ENCODE results near the gene ST8SIA4. TPM values are rescaled to one million over a fixed set of nuclear protein-coding genes. Genes with fewer than 3 reads are reported as not detected.

ST8SIA4 gene
- total and polyA plus RNA-seq, 4 donors = 0.10 to 19.7 (median 9.4) TPM

DNA sequence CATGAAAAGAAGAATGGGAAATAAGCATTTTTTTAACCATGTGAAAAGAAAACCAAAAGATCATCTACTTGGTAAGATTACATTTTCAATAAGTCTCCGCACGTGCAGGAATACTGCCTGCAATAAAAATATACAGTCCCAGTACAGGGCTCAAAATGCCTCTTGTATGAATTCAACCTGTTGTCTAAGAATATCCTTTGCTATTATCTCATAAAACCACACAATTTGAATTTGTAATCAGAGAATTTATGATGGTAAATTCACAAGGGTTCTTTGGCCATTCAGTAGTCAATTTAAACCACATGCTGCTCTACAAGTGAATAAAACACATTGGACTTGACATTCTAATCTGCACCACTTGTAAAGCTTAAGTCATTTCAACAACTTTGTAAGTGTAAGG lies 46.6 kb downstream of the ST8SIA4 start:
- H3K9me3 ChIP-seq (ENCODE audit: control insufficient read depth, low read length) = no peaks in the 10 kb centered on the region
- intact Hi-C loops (cut with DNase I) = no loop called here
- ATAC-seq (ENCODE audit: low FRiP score) (no peak), DNase-seq (no peak)
- WGBS, 2 donors = 85 to 86% methylated on average over 2 of the region's 2 CpGs
- H3K36me3 ChIP-seq (ENCODE audit: control insufficient read depth in 1 of 2, insufficient read depth in 2 of 2, low read length in 1 of 2) = peaks cover 0 to 1% of the 10 kb centered on the region in 2 donors
- no peaks in the 10 kb centered on the region for H3K4me1 ChIP-seq (ENCODE audit: control insufficient read depth in 1 of 2, insufficient read depth in 2 of 2, low read length in 2 of 2)
- no peaks in the 10 kb centered on the region for H3K27me3 ChIP-seq (ENCODE audit: control insufficient read depth in 1 of 2, insufficient read depth in 2 of 2, low read length in 1 of 2)
- H3K27ac ChIP-seq (ENCODE audit: low read depth in 1 of 2, low read length in 2 of 2) = no peak overlapping the region
- no peak overlapping the region for H3K4me3 ChIP-seq (ENCODE audit: low read length in 2 of 2)

DNA sequence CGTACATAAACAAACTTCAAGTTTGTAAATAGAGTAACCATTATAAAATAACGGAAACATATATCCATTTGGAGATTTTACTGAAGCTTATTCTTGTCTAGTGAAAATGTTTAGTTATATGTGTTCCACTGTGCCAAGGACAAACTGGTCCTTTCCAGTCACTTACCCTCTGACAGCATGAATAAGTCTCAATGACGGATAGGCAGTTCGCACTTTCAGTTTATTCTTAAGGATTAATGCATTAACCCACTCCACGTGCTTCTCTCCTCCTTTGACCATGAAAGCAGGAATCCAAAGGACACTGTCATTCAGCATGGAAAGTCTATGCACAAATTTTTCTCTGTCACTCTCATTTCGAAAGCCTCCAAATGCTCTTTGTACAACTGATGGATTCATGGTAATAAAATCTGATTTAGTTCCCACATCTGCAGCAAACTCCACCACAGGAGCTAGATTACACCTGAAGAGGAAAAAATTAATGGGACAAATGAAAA lies 47.1 kb downstream of the ST8SIA4 start:
- Histone ChIP-seq H3K36me3 (ENCODE audit: control insufficient read depth in 1 of 2, insufficient read depth in 2 of 2, low read length in 1 of 2) (peaks cover 0 to 1% of the 10 kb centered on the region in 2 donors), H3K4me1 (ENCODE audit: control insufficient read depth in 1 of 2, insufficient read depth in 2 of 2, low read length in 2 of 2) (no peaks in the 10 kb centered on the region), H3K4me3 (ENCODE audit: low read length in 2 of 2) (no peak overlapping the region), H3K27me3 (ENCODE audit: control insufficient read depth in 1 of 2, insufficient read depth in 2 of 2, low read length in 1 of 2) (no peaks in the 10 kb centered on the region), H3K27ac (ENCODE audit: low read depth in 1 of 2, low read length in 2 of 2) (no peak overlapping the region), H3K9me3 (ENCODE audit: control insufficient read depth, low read length) (no peaks in the 10 kb centered on the region)
- no peak for ATAC-seq (ENCODE audit: low FRiP score)
- intact Hi-C loops (cut with DNase I) = no loop called here
- WGBS, 2 donors = 81 to 84% methylated on average over 6 of the region's 6 CpGs
- DNase-seq = no peak

DNA sequence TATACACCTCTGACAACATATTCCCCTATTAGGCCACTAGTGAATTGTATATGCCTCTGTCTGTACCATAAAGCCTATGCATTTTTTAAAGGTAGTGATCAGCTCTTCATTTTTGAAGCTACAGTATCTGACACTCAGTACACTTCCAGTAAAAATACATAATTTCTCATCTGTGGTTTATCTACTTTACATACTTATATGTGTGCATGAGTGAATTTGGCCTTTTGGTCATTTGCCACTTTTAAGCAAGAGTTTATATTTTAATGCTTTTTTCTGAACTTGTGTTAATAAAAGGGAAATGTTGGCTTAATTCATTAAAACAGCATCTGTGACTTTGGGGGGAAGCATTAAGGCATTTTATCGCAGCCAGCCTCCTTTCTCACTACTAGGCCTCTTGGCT lies 47.8 kb downstream of the ST8SIA4 start:
- H3K4me3 ChIP-seq (ENCODE audit: low read length in 2 of 2) = no peak overlapping the region
- no peaks in the 10 kb centered on the region for H3K9me3 ChIP-seq (ENCODE audit: control insufficient read depth, low read length)
- H3K27ac ChIP-seq (ENCODE audit: low read depth in 1 of 2, low read length in 2 of 2) = no peak overlapping the region
- H3K4me1 ChIP-seq (ENCODE audit: control insufficient read depth in 1 of 2, insufficient read depth in 2 of 2, low read length in 2 of 2) = no peaks in the 10 kb centered on the region
- no peak for DNase-seq
- no peaks in the 10 kb centered on the region for H3K27me3 ChIP-seq (ENCODE audit: control insufficient read depth in 1 of 2, insufficient read depth in 2 of 2, low read length in 1 of 2)
- intact Hi-C loops (cut with DNase I) = no loop called here
- ATAC-seq (ENCODE audit: low FRiP score) = no peak
- peaks cover 0 to 1% of the 10 kb centered on the region in 2 donors for H3K36me3 ChIP-seq (ENCODE audit: control insufficient read depth in 1 of 2, insufficient read depth in 2 of 2, low read length in 1 of 2)
- 91 to 96% methylated on average over 1 of the region's 1 CpG for WGBS, 2 donors

DNA sequence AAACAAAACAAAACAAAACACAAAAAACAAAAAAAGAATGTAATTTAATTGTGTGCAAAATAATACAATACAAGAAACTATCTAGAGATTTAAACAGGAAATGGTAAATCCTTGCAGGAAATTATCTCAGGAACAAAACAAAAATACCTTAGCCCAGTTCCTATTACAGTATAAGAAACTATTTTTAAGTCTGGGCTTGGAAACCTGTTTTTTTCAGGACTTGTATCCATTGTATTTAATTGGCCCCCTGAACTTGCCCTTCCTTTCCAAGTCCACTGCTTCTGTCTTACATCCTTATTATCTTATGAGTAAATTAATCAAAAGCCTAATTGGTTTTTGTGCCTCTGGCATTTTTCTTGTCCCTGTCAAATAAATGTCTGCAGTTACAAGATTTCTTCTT lies 48.5 kb downstream of the ST8SIA4 start:
- Histone ChIP-seq H3K27ac (ENCODE audit: low read depth in 1 of 2, low read length in 2 of 2) (no peak overlapping the region), H3K36me3 (ENCODE audit: control insufficient read depth in 1 of 2, insufficient read depth in 2 of 2, low read length in 1 of 2) (peaks cover 0 to 1% of the 10 kb centered on the region in 2 donors), H3K9me3 (ENCODE audit: control insufficient read depth, low read length) (no peaks in the 10 kb centered on the region), H3K27me3 (ENCODE audit: control insufficient read depth in 1 of 2, insufficient read depth in 2 of 2, low read length in 1 of 2) (no peaks in the 10 kb centered on the region), H3K4me1 (ENCODE audit: control insufficient read depth in 1 of 2, insufficient read depth in 2 of 2, low read length in 2 of 2) (no peaks in the 10 kb centered on the region), H3K4me3 (ENCODE audit: low read length in 2 of 2) (no peak overlapping the region)
- DNase-seq (no peak), ATAC-seq (ENCODE audit: low FRiP score) (no peak)
- intact Hi-C loops (cut with DNase I) = no loop called here

DNA sequence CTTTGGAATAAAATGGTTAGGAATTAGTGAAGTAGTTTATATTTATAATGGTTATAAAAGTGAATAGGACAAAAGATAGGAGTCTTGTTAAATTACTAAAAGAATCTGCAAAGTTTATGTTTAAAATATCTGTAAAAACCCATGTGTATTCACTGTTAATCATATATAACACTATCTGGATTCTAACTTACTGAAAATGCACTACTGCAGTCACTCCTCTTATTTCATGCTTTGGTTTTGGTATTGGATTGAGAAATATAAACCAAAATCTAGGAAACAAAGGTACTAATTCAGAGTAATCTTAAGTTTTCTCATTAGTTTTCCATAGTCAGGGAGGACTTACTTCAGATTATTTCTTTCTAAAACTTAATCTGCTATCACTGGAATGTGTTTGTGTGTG lies 49.5 kb downstream of the ST8SIA4 start:
- peaks cover 0 to 1% of the 10 kb centered on the region in 2 donors for H3K36me3 ChIP-seq (ENCODE audit: control insufficient read depth in 1 of 2, insufficient read depth in 2 of 2, low read length in 1 of 2)
- intact Hi-C loops (cut with DNase I) = no loop called here
- H3K4me3 ChIP-seq (ENCODE audit: low read length in 2 of 2) = no peak overlapping the region
- no peak for DNase-seq
- H3K27me3 ChIP-seq (ENCODE audit: control insufficient read depth in 1 of 2, insufficient read depth in 2 of 2, low read length in 1 of 2) = no peaks in the 10 kb centered on the region
- H3K4me1 ChIP-seq (ENCODE audit: control insufficient read depth in 1 of 2, insufficient read depth in 2 of 2, low read length in 2 of 2) = no peaks in the 10 kb centered on the region
- no peaks in the 10 kb centered on the region for H3K9me3 ChIP-seq (ENCODE audit: control insufficient read depth, low read length)
- no peak for ATAC-seq (ENCODE audit: low FRiP score)
- no peak overlapping the region for H3K27ac ChIP-seq (ENCODE audit: low read depth in 1 of 2, low read length in 2 of 2)

DNA sequence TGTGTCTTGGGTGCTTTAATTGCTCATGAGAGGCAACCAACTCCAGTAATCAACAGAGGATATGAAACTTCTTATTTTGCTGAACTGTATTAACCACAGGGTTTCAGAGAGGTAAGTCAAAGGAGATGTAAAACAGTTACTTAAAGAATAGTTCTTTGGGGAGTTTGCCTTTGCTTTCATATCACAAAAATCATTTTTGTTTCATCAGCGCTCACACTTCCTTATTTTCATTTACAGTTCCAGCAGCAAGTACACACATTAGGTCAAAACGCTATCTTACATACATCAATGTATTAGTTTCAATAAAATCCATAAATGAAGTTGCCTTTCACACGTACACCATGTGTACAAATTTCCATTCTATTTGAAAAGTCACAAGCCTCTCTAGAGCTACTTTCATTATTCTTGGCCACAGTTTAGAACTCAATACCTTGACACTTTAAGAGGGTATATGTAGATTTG lies 50.1 kb downstream of the ST8SIA4 start:
- H3K27me3 ChIP-seq (ENCODE audit: control insufficient read depth in 1 of 2, insufficient read depth in 2 of 2, low read length in 1 of 2) = no peaks in the 10 kb centered on the region
- no peak for ATAC-seq (ENCODE audit: low FRiP score)
- H3K36me3 ChIP-seq (ENCODE audit: control insufficient read depth in 1 of 2, insufficient read depth in 2 of 2, low read length in 1 of 2) = peaks cover 0 to 1% of the 10 kb centered on the region in 2 donors
- WGBS, 2 donors = 77% methylated on average over 3 of the region's 3 CpGs
- no peak for DNase-seq
- H3K27ac ChIP-seq (ENCODE audit: low read depth in 1 of 2, low read length in 2 of 2) = no peak overlapping the region
- intact Hi-C loops (cut with DNase I) = no loop called here
- H3K4me3 ChIP-seq (ENCODE audit: low read length in 2 of 2) = no peak overlapping the region
- H3K9me3 ChIP-seq (ENCODE audit: control insufficient read depth, low read length) = no peaks in the 10 kb centered on the region
- H3K4me1 ChIP-seq (ENCODE audit: control insufficient read depth in 1 of 2, insufficient read depth in 2 of 2, low read length in 2 of 2) = no peaks in the 10 kb centered on the region

DNA sequence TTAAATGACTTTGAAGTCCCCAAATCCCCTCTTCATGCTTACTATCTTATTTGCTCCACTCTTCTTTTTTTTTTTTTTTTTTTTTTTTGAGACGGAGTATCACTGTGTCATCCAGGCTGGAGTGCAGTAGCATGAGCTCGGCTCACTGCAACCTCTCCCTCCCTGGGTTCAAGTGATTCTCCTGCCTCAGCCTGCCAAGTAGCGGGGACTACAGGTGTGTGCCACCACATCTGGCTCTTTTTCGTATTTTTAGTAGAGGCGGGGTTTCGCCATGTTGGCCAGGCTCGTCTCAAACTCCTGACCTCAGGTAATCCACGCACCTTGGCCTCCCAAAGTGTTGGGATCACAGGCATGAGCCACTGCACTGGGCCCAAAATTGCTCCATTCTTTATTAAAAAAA lies 51.0 kb downstream of the ST8SIA4 start:
- intact Hi-C loops (cut with DNase I) = no loop called here
- Histone ChIP-seq H3K27me3 (ENCODE audit: control insufficient read depth in 1 of 2, insufficient read depth in 2 of 2, low read length in 1 of 2) (no peaks in the 10 kb centered on the region), H3K36me3 (ENCODE audit: control insufficient read depth in 1 of 2, insufficient read depth in 2 of 2, low read length in 1 of 2) (peaks cover 0 to 1% of the 10 kb centered on the region in 2 donors), H3K9me3 (ENCODE audit: control insufficient read depth, low read length) (no peaks in the 10 kb centered on the region), H3K27ac (ENCODE audit: low read depth in 1 of 2, low read length in 2 of 2) (no peak overlapping the region), H3K4me1 (ENCODE audit: control insufficient read depth in 1 of 2, insufficient read depth in 2 of 2, low read length in 2 of 2) (no peaks in the 10 kb centered on the region), H3K4me3 (ENCODE audit: low read length in 2 of 2) (no peak overlapping the region)
- 97% methylated on average over 8 of the region's 8 CpGs for WGBS, 2 donors
- ATAC-seq (ENCODE audit: low FRiP score) (no peak), DNase-seq (no peak)

DNA sequence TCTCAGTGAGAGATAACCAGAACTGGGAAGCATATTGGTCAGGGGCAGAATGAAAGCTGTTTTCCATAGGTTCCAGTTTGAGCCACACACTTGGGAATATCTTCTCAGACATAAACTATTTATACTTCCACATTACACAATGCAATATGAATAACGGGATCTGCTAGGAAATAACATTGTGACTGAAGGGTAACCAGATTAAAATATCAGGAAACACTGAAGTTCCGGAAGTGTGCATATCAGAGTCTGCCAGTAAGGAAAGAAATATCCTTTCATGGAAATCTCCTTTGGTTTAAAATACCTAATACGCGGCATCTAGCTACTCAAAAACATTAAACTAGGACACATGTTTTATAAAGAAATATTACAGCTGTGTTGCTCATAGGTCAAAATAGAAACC lies 56.3 kb downstream of the ST8SIA4 start:
- DNase-seq (no peak), ATAC-seq (ENCODE audit: low FRiP score) (no peak)
- Histone ChIP-seq H3K9me3 (ENCODE audit: control insufficient read depth, low read length) (no peaks in the 10 kb centered on the region), H3K27ac (ENCODE audit: low read depth in 1 of 2, low read length in 2 of 2) (no peak overlapping the region), H3K4me1 (ENCODE audit: control insufficient read depth in 1 of 2, insufficient read depth in 2 of 2, low read length in 2 of 2) (no peaks in the 10 kb centered on the region), H3K27me3 (ENCODE audit: control insufficient read depth in 1 of 2, insufficient read depth in 2 of 2, low read length in 1 of 2) (no peaks in the 10 kb centered on the region), H3K4me3 (ENCODE audit: low read length in 2 of 2) (no peak overlapping the region), H3K36me3 (ENCODE audit: control insufficient read depth in 1 of 2, insufficient read depth in 2 of 2, low read length in 1 of 2) (no peaks in the 10 kb centered on the region)
- intact Hi-C loops (cut with DNase I) = no loop called here
- WGBS, 2 donors = 7 to 10% methylated on average over 4 of the region's 4 CpGs

DNA sequence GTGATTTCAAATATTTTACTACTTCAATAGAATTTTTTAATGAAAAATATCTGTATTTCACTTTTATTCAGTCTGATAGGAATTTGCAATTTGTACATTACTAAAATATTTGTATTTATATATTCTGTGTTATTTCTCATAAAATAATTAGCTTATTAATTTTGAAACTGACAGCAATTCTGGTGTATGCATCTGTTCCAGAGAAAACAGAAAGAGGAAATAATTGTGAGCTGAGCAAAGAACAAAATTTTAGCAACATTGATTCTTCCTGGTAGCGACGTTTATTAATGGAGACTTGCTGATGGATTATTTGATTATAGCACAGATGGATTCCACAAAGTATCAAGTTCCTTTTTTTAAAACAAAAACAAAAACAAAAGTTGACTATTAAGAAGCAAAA lies 61.0 kb downstream of the ST8SIA4 start:
- H3K27me3 ChIP-seq (ENCODE audit: control insufficient read depth in 1 of 2, insufficient read depth in 2 of 2, low read length in 1 of 2) = no peaks in the 10 kb centered on the region
- no peaks in the 10 kb centered on the region for H3K4me1 ChIP-seq (ENCODE audit: control insufficient read depth in 1 of 2, insufficient read depth in 2 of 2, low read length in 2 of 2)
- DNase-seq = no peak
- 53 to 55% methylated on average over 2 of the region's 2 CpGs for WGBS, 2 donors
- ATAC-seq (ENCODE audit: low FRiP score) = no peak
- H3K36me3 ChIP-seq (ENCODE audit: control insufficient read depth in 1 of 2, insufficient read depth in 2 of 2, low read length in 1 of 2) = no peaks in the 10 kb centered on the region
- intact Hi-C loops (cut with DNase I) = no loop called here
- H3K4me3 ChIP-seq (ENCODE audit: low read length in 2 of 2) = no peak overlapping the region
- no peaks in the 10 kb centered on the region for H3K9me3 ChIP-seq (ENCODE audit: control insufficient read depth, low read length)
- no peak overlapping the region for H3K27ac ChIP-seq (ENCODE audit: low read depth in 1 of 2, low read length in 2 of 2)

Data from aorta (tissue), 5 donors.